A549 (cell line): ENCODE measurements around the gene PDZD2.
A peak's percentile ranks its signal among the peaks of the same experiment; 100 is the strongest.

Source experiments
- ATOH8 ChIP-seq: fragments of 250-450 bp; sonication (Bioruptor Pico); IDR thresholded peaks from 2 replicates; pipeline ENCODE4 v1.5.0; 2020; ENCODE audit warnings: low read depth, mild to moderate bottlenecking, moderate library complexity
- CBX8 ChIP-seq: fragments of 200-600 bp; sonication (generic); IDR thresholded peaks from 2 replicates; pipeline ENCODE4 v1.6.1; 2016
- CTCF ChIP-seq: fragments of >200 bp; sonication (Bioruptor Twin); formaldehyde crosslinking; IDR thresholded peaks from 3 replicates; pipeline ENCODE4 v1.5.1; 2016
- FOXS1 ChIP-seq: fragments of 250-450 bp; sonication (Bioruptor Pico); IDR thresholded peaks from 2 replicates; pipeline ENCODE4 v1.5.0; 2020; ENCODE audit warnings: mild to moderate bottlenecking, moderate library complexity
- HDAC2 ChIP-seq: fragments of 200-600 bp; sonication (generic); IDR thresholded peaks from 2 replicates; pipeline ENCODE4 v1.6.1; 2016
- HES2 ChIP-seq: fragments of >200 bp; sonication (Bioruptor Twin); formaldehyde crosslinking; IDR thresholded peaks from 2 replicates; pipeline ENCODE4 v1.6.1; 2016
- JUNB ChIP-seq: fragments of >200 bp; sonication (Bioruptor Twin); formaldehyde crosslinking; IDR thresholded peaks from 2 replicates; pipeline ENCODE4 v1.6.1; 2016
- MAFK ChIP-seq: fragments of 450-650 bp; IDR thresholded peaks from 2 replicates; pipeline ENCODE4 v1.6.1; 2014; ENCODE audit not compliant: partially characterized antibody
- MAX ChIP-seq: IDR thresholded peaks from 2 replicates; pipeline ENCODE4 v1.6.1; 2012
- MAZ ChIP-seq: fragments of 150-350 bp; IDR thresholded peaks from 2 replicates; pipeline ENCODE4 v1.6.1; 2014; ENCODE audit warnings: antibody characterized with exemption, low read depth, low read length, borderline replicate concordance
- PBX3 ChIP-seq: IDR thresholded peaks from 2 replicates; pipeline ENCODE4 v1.6.1; 2012
- POLR2A ChIP-seq: IDR thresholded peaks from 2 replicates; pipeline ENCODE4 v1.6.1; 2012; ENCODE audit warnings: mild to moderate bottlenecking, low read length
- RAD21 ChIP-seq, 2 experiments: fragments of >200 bp in 1 of 2; sonication (Bioruptor Twin) in 1 of 2; formaldehyde crosslinking in 1 of 2; IDR thresholded peaks in 1 of 2; conservative IDR thresholded peaks in 1 of 2; 2 replicates in 1 of 2; 3 replicates in 1 of 2; pipeline ENCODE4 v1.6.1; 2012 to 2018; ENCODE audit warnings: inconsistent platforms in 1 of 2
- SREBF2 ChIP-seq: fragments of 450-650 bp; IDR thresholded peaks from 2 replicates; pipeline ENCODE4 v1.6.1; 2014; ENCODE audit warnings: mild to moderate bottlenecking, moderate library complexity

GRCh38 chr5:31962871-31963307 lies 324.0 kb downstream of the PDZD2 start:
- TF ChIP-seq JUNB (peak; percentile 25; the same call in 1 of the 2 replicates), RAD21 (conservative IDR thresholded peaks at IDR 0.05 in 1 of 2, IDR thresholded peaks at IDR 0.05 in 1 of 2) (no peak), MAZ (no peak), CTCF (no peak), PBX3 (no peak), POLR2A (no peak), HES2 (no peak), SREBF2 (no peak), MAFK (no peak), MAX (no peak), HDAC2 (no peak), CBX8 (no peak), FOXS1 (CRISPR knock-in tag) (no peak), ATOH8 (no peak)
